Upper lobe of left lung (tissue), 4 donors: ENCODE data around the gene LIN37.

Source experiments
- EP300 ChIP-seq, 4 donors: sonication (generic); formaldehyde crosslinking; IDR thresholded peaks; one replicate each; pipeline ENCODE4 v1.5.1; 2017; ENCODE audit warnings: antibody characterized with exemption in 4 of 4, control low read depth in 2 of 4
- POLR2A ChIP-seq, 4 donors: fragments of 450-650 bp; IDR thresholded peaks; one replicate each; pipeline ENCODE4 v1.5.1; 2016 to 2017; ENCODE audit warnings: antibody characterized with exemption in 4 of 4, mild to moderate bottlenecking in 2 of 4
- TF ChIP-seq, protein P1 (sequence below), 6 experiments: fragments of 450-650 bp in 4 of 6; fragments of 200-600 bp in 2 of 6; sonication (generic) in 2 of 6; IDR thresholded peaks; one replicate each; pipeline ENCODE4 v1.5.1; 2016 to 2019; ENCODE audit warnings: antibody characterized with exemption in 6 of 6

DNA sequence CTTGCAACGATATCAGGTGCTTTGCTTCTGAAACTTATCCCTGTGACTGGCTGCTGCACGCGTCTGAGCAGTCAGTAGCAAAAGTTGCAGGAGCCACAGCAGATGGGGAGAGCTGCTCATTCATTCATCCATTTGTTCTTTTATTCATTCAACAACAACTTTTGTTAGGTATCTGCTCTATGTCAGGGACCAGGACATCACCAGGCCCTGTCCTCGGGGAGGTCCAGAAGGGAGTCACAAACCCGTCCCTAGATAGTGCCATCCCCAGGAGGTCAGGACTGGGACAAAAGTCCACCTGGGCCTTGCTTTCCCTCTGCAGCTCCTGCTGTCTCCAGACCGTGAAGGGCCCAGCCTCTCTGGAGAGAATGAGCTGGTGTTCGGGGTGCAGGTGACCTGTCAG is 29.6 kb downstream of the LIN37 start:
- TF ChIP-seq, protein P1, sequence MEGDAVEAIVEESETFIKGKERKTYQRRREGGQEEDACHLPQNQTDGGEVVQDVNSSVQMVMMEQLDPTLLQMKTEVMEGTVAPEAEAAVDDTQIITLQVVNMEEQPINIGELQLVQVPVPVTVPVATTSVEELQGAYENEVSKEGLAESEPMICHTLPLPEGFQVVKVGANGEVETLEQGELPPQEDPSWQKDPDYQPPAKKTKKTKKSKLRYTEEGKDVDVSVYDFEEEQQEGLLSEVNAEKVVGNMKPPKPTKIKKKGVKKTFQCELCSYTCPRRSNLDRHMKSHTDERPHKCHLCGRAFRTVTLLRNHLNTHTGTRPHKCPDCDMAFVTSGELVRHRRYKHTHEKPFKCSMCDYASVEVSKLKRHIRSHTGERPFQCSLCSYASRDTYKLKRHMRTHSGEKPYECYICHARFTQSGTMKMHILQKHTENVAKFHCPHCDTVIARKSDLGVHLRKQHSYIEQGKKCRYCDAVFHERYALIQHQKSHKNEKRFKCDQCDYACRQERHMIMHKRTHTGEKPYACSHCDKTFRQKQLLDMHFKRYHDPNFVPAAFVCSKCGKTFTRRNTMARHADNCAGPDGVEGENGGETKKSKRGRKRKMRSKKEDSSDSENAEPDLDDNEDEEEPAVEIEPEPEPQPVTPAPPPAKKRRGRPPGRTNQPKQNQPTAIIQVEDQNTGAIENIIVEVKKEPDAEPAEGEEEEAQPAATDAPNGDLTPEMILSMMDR (IDR thresholded peaks at IDR 0.05) = no peak
- TF ChIP-seq POLR2A (IDR thresholded peaks at IDR 0.05) (no peak), EP300 (IDR thresholded peaks at IDR 0.05) (no peak)
